C4-2B (cell line): ENCODE data around the gene LAYN.

ENCODE experiments used
- H3K27ac ChIP-seq: fragments of 450-650 bp; 2 replicates; pipeline ENCODE4 v1.5.1; 2017
- ZFX ChIP-seq: fragments of 450-650 bp; IDR thresholded peaks from 2 replicates; pipeline ENCODE4 v1.6.1; 2017
- TF ChIP-seq, protein P1 (sequence below): fragments of 450-650 bp; conservative IDR thresholded peaks from 2 replicates; pipeline ENCODE4 v1.5.1; 2017; ENCODE audit warnings: mild to moderate bottlenecking

LAYN gene

DNA sequence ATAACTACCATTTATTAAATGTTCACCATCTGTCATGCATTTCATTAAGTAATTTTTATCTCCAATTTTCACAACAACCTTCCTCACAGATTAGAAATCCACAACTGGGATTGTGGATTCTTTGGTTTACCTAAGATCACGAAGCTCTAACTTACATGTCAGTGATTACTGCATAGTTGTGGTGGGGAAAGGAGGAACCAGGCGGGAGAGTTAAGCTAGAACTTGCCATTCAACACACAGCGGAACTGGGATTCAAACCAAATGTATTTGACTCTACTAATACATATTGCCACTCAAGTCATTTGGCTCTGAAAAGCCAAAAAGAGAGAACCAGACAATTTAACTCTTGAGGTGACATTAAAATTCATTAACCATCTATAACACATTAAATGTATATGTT, 10.4 kb upstream of the LAYN start:
- no peak overlapping the region for H3K27ac ChIP-seq
- no peak for TF ChIP-seq ZFX
- TF ChIP-seq, protein P1, sequence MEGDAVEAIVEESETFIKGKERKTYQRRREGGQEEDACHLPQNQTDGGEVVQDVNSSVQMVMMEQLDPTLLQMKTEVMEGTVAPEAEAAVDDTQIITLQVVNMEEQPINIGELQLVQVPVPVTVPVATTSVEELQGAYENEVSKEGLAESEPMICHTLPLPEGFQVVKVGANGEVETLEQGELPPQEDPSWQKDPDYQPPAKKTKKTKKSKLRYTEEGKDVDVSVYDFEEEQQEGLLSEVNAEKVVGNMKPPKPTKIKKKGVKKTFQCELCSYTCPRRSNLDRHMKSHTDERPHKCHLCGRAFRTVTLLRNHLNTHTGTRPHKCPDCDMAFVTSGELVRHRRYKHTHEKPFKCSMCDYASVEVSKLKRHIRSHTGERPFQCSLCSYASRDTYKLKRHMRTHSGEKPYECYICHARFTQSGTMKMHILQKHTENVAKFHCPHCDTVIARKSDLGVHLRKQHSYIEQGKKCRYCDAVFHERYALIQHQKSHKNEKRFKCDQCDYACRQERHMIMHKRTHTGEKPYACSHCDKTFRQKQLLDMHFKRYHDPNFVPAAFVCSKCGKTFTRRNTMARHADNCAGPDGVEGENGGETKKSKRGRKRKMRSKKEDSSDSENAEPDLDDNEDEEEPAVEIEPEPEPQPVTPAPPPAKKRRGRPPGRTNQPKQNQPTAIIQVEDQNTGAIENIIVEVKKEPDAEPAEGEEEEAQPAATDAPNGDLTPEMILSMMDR: no peak

GRCh38 chr11:111531136-111531535, 9.4 kb upstream of the LAYN start:
- no peak overlapping the region for H3K27ac ChIP-seq
- TF ChIP-seq ZFX: no peak
- TF ChIP-seq, protein P1: no peak

DNA sequence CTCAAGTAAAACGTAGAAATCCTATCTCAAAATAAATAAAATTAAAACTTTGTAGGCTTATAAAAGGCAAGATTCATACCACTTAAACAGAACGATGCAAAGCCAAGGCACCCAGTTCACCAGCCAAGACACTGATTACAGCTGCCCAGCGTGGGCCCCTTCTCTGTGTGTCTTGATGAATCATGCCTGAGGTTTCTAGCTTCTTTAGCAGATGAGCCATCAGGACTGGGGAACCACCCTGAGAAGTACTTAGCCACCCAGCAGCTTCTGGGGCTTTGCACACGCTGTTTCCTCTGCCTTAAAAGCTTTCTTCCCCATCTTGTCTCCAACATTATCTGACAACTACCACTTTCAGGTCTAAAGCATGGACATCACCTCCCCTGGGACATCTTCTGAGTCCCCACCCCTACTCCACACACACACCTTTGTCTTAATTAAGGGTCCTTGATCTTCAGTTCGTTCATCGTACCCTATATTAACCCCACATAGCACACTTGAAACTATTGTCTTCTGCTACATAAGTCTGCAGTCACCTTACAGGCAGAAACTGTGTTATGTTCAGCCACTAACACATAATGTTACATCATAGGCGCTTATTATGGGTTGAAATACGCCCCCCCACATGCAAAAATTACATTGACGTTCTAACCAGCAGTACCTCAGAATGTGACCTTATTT, 8.7 kb upstream of the LAYN start:
- no peak overlapping the region for H3K27ac ChIP-seq
- TF ChIP-seq, protein P1: no peak
- no peak for TF ChIP-seq ZFX

- H3K27ac ChIP-seq: no peak overlapping the region
- TF ChIP-seq, protein P1: no peak
- TF ChIP-seq ZFX: no peak
Measured at GRCh38 chr11:111532365-111532709, 8.2 kb upstream of the LAYN start.

GRCh38 chr11:111535281-111535680, 5.2 kb upstream of the LAYN start:
- no peak overlapping the region for H3K27ac ChIP-seq
- TF ChIP-seq, protein P1: no peak
- no peak for TF ChIP-seq ZFX

- TF ChIP-seq, protein P1: no peak
- TF ChIP-seq ZFX: no peak
- no peak overlapping the region for H3K27ac ChIP-seq
Measured at GRCh38 chr11:111537336-111537860, 3.1 kb upstream of the LAYN start.

DNA sequence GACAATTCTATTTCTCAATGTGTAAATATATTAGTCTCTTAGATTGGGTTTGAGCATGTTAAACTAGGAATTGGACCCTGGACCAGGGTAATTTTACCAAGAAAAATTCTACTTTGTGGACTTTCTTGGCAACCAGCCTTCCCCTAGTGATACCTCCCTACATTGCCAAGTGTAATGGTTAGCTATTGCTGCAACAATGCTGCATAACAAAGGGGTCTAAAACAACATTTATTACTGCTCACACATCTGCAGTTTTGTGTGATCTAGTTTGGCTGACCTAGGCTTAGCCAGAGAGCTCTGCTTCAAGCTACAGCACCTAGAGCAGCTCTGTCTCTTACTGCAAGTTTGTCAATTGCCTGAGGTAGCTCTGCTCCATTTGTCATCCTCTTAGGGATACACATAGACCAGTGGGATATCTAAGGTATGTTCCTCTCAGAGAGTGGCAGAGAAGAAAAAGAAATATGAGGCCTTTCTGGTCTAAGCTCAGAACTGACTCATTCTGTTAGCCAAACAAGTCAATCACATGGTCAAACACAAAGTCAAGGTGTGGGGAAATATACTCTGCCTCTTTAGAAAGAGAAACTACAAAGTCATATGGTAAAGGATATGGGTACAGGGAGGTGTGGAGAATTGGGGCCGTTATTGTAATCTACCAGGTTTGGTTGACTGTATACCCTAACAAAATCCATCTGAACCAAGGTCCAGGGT, 2.0 kb upstream of the LAYN start:
- TF ChIP-seq, protein P1: no peak
- TF ChIP-seq ZFX: no peak
- no peak overlapping the region for H3K27ac ChIP-seq
